Stimulated activated CD4-positive, alpha-beta T cell treated with anti-CD3 and anti-CD28 coated beads, TNF-alpha, amount 100 ng/mL, for 1 hour (primary cell): ENCODE data around the gene PDLIM1.

Experiments used
- DNase-seq, 3 donors: peaks; one replicate each; pipeline ENCODE4 v3.0.0-alpha.2; 2020; ENCODE audit warnings: low read depth in 3 of 3, low spot score in 1 of 3

Gene PDLIM1

DNA sequence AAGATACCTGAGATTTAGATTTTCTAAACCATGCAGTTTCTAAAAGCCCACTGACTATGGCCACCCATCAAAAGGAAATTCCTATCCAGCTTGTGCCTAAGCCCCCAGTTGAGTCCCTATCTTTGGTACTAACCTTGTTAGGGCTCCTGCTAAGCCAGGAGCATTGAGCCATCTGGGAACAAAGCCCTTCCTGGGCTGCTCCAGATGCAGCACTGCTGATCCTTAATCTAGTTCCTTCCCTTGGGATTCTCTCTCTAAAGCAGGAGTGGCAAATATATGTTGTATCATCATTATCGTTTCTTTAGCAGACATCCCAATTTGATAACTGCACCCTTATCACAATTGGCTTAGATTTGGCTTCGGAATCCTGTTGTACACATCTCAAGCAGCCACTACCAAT lies 24.7 kb upstream of the PDLIM1 start:
- DNase-seq, result no peak

DNA sequence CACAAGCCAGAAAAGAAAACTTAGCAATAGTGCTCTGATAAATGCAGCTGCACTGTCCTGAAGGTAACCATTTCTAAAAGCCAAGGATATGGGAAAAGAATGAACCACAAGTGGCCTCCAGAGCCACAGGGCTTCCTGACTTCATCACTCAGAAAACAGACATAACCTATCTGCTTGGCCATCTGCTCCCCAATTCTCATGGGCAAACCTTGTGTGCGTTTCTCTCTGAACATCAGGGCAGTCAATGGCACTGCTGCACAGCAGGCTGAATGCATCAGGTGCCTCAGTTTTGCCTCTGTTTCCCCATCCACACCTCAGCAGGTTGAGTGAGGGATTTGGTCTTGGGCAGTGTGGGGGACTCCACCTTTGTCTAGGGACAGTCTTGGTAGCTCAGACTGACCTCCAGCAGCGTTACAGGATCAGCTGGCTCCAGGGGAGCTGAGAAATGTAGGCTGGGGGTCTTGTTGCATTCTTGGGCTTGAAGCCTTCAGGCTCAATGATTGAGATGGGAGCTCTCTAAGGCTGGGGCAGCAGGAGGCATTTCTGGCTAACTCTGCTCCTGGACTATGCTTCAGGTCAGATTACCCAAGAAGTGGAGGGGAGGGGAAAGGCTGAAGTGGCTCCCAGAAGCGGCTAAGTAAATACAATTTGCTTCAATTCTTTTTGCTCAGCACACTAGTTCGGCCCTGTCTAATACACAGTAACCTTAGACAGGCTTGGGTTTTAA lies 23.6 kb upstream of the PDLIM1 start:
- no peak for DNase-seq

DNA sequence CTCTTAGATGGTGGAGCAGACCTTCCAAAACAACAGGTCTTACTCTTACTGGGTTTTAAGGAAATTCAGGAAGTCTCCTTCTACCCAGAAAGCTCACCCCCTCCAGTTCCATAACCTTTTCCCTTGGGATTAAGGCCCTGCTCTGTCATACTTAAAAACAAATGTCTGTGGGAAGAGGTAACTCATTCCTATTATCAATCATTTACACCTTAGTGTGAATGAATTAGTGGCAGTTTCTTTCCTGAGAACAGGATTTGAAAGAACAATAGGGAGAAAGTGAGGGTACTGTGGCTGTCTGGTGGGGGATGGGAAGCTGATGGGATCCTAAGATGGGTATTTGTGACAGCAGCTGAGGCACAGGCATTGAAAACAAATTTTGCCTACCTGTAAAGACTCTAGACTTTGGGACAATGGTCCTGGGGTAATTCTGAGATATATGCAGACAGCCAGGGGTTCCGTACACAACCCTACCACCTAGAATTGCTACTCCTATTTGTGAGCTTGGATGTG lies 22.2 kb upstream of the PDLIM1 start:
- no peak for DNase-seq

DNA sequence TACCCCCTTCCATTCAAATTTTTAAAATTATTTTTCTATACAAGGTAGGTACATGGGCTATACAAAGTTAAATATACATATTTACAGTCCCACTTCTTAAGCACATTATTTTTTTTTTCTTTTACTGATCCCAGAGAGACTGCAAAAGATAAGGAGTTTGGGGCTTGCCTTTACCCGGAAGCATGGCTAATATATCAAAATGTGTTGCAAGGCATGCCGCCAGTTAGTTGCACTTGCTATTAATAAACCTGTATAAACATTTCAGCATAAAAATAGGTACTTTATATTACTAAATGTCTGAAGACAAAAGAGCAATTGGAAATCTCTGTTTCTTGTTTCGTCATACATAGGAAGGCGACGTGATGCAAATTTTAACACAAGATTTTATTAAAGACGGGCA lies 21.5 kb upstream of the PDLIM1 start:
- DNase-seq, result no peak

DNA sequence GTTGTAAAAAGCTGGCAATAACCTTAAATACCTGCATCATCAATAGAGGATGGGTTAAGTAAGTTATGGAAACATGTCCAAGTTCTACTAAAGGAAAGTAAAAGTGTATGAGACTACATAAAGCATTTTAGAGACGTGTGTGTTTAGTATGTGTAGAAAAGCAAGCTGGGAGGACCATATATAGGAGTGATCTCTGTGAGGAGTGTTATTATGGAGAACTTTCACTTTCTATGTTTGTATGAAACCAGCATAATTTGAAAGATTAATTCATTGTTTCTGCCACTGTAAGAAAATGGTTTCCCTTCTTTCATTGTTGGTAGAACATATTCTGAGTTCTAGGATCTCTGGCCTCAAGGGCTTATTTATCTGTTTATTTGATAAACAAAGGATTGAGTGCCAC lies 19.2 kb upstream of the PDLIM1 start:
- DNase-seq, result no peak

DNA sequence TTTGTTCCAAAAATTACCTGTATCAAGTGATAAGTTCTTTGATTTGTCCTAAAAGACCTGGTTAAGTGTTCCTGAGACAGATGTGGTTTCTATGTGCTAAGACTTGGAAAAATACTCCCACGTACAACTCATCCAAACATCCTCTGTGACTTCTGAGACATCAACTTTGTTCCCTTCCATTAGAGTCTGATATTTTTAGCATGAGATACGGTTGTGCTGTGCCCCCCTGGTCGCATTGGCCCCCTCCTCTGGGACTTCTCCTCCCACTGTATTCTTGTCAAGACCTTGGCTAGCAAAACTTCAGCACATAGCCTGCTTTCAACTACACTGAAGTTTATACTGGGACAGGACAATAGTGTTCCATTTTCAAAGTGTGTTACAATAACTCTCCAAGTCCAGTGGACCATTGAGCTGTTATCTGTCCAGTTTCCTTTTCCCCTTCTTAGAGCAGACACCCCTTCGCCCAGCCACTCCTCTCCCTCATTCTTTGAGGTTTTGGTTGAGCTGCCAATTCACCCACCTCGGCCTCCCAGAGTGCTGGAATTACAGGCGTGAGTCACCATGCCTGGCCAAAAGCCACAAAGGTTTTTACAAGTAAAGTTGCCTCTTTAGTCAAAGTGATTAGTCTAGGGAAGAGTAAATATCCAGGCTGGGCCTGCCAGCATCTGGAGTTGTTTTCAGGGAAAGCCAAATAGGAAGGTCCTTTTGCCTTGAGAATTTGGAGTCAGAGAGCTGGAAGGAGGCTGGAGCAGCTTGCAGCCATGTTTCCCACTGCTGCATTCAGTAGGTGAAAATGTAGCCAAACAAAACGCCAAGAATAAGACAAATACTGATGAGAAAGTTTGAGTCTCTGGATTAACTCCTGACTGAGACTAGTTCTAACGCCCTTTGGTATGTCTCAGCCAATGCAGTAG lies 17.8 kb upstream of the PDLIM1 start:
- no peak for DNase-seq

DNA sequence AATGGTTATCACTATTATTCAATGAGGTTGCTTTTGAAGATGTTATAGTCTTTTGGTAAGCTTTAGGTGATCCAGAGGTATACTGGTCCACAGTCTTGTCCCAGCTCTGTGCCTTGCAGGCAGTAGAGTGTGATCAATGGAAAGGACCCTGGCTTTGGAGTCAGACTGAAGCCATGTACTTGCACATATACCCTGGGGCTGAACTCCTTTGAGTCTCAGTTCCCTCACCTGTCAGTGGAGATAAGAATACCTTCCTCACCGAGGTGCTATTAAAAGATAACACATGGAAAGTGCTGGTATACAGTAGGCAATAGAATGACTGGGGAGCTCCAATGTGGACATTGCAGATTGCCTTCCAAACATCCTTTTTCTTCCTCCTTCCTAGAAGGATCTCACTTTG lies 16.0 kb upstream of the PDLIM1 start:
- DNase-seq, result no peak

DNA sequence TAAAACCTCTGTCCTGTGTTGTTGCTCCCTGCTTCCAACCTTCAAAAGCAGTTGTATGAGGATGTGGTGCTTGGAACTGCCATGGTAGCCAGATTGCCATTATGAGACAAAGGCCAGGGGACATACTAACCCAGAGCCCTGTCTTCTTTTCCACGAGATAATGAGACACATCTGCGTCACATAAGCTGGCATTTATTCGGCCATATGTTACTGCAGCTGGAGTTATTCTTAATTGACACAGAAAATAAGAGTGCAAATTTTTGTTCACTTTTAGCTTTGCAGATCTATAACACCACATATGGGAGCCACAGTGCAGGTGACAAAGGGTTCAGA lies 15.5 kb upstream of the PDLIM1 start:
- no peak for DNase-seq

DNA sequence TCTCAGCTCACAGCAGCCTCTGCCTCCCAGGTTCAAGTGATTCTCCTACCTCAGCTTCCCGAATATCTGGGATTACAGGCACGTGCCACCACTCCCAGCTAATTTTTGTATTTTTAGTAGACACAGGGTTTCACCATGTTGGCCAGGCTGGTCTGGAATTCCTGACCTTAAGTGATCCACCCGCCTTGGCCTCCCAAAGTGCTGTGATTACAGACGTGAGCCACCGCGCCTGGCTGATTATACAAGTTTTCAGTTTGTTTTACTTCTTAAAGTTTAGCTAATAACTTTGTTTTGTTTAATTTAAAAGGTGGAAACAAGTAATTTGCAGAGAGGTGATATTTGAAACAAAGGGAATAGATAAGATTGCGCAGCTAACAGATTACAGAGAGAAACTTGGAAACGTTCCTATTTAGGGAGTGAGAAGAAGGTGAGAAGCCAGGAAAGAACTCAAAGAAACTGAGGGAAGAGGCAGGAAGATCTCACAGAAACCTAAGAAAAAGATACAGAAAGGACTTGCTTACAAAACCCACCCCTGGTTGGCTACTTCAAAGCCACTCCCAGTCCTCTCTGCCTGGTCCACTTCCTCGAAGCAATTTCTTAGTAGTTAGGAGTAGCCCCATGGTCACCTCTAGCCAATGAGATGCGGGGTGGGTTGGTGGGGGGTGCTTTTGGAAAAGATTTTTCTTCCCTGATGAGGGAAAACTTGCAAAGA lies 15.0 kb upstream of the PDLIM1 start:
- DNase-seq, result no peak

DNA sequence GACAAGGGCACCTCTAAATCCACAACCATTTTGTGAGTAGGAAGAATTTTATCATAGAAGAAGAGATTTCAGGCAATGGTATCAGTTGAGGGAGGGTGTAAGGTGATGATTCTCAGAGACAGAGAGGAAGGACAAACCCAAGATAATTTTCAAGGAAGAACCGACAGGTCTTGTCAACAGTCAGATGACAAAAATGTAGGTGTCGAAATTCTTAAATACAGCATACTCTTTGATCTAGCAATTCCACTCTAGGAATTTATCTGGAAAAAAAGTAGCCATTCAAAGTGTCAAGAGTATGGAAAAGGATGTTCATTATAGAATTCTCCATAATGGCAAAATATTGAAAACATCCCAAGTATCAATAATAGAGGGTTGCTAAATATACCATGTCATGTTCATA lies 14.2 kb upstream of the PDLIM1 start:
- DNase-seq, result no peak

DNA sequence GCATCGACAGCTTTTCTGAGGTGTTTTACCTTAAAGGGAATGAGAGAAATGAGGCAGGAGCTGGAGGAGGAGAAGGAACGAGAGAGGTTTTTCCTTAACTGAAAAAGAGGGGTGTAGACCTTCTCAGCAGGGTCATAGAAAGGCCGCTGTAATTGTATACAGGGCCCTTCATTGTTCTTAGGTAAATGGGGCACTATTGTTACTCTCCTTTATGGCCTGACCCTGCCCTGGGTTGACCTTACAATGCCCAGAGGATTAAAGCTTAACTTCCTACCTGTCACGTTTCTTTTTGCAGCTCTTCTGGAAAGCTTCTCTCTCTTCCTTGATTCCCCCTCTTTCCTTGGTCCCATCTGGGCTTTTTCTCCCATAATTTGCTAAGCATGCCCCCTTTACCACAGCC lies 13.7 kb upstream of the PDLIM1 start:
- no peak for DNase-seq

DNA sequence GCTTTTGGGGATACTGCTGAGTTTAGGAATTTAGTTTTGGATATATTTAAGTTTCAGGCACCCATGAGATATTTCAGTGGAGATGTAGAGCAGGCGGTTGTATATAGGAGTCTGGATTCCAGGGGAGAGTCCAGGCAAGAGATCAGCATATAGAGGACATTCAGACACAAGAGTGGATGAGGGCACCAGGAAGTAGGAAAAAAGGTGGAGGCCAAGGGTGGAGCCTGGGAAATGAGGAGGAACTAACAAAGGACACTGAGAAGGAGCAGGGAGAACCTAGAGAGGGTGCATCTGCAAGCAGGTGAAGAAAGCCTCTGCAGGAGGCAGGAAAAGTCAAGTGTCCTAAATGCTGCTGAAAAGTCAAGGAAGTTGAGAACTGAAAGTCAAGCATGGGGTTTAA lies 13.1 kb upstream of the PDLIM1 start:
- DNase-seq, result no peak

DNA sequence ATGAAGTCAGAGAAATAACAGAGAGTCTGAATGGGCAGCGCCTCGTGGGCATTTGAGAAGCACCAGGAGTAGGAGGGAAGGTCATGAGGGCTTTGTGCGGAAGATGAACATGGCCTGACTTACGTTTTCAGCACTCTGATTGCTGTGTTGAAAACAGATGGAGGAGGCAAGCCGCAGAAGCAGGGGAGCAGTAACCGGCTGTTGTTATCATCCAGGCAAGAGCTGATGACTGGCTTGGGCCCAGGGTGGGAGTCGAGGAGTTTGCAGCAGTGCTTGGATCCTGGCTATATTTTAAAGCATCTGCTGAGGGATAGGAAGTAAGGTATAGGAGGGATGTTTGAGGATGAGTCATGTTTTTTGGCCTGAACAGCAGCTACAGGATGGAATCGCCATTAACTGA lies 12.7 kb upstream of the PDLIM1 start:
- no peak for DNase-seq

DNA sequence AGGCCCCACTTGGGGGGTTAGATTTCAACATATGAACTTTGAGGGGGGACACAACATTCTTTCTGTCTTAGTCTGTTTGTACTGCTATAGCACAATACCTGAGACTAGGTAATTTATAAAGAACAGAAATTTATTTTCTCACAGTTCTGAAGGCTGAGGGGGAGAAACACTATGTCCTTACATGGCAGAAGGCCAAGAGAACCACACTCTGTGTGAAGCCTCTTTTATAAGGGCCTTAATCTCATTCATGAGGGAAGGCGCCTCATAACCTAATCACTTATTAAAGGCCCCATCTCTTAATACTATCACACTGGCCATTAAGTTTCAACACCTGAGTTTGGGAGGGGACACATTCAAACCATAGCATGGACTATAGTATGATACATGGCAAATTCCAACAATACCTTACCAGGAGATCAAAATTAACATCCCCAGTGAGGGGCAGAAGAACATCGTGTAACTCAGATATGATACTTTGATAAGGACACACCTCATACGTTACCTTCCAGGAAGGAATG lies 9.3 kb upstream of the PDLIM1 start:
- no peak for DNase-seq

DNA sequence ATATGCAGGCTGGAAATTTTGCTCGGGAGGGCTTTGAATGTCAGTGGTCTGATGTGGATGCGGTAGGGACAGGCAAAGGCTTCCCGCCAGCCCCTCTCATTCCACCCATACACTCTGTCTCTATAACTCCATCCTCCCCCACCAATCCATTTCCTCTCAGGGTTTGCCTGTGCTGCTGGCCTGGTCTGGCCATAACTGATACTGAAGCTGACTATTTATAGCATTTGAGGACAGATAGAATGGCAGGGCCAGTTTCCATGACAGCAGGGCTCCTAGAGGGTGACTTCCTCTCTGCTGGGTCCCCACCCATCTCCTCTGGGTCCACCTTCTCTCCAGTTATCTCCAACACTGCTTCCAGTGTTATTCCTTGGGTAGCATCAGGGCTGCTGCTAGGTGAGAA lies 6.6 kb upstream of the PDLIM1 start:
- no peak for DNase-seq

DNA sequence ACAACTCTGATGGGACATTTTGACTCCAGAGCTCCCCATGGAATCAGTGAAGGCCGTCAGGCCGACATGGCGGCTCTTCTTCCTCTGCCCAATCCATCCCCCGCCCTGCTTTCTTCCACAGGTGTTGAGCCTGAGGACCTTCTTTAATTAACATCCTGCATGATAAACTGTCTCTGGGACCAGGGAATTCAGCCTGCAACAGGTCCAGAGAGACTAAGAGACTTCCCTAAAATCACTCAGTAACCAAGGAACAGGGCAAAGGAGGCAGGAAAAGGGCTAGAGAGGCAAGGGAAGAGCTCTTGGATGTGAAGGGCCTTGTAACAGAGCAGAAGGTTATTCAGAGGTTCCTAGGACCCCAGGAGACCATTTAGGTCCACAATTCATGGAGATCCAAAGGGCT lies 6.0 kb upstream of the PDLIM1 start:
- DNase-seq, result no peak

DNA sequence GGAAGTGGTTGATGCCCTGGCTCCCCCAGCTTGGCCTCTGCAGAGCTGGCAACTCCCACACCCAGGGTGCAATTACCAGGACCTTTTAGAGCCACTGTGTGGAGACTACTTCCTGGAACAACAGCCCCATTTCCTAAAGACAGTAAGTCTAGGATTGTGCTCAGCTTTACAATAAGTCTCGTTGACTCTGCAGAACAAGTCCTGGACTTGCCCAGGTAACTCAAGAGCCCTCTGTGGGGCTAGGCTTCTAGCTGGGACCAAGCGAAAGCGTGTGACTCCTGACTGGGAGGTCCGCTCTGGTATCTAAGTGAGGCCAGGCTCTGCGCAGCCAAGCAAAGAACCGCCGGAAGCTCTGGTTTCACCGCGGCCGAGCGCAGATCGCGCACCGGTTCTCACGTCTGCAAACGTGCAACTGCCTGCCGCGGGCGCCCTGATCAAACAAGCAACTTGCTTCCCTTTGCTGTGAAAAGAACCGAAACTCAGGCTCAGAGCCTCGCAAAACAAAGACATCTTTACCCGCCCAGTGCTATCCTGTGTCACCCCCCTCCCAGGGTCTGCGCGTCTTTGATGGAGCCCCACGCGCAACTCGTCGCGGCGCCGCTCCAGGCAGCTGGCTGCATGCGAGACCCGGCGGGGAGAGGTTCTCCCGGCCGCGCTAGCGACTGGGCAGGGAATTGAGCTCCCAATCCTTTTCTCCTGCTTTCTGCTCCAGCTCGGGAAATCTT lies 4.4 kb upstream of the PDLIM1 start:
- no peak for DNase-seq

DNA sequence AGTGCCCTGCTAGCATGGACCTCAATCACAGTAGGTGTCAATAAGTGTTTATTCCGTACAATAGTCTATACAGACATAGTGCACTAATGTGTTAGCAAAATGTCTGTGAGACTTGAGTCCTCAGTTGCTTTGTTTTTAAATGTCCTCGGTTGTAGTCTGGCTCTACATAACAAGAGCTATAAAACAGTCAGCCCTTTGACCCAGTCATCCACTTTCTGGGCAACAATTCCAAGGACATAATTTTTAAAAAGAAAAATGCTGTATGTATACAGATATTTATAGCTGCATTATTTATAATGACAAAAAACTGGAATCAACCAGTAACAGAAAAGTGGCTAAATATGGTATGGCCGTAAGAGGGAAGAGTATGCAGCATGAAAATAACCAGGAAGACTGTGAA lies 2.8 kb upstream of the PDLIM1 start:
- DNase-seq, result no peak

DNA sequence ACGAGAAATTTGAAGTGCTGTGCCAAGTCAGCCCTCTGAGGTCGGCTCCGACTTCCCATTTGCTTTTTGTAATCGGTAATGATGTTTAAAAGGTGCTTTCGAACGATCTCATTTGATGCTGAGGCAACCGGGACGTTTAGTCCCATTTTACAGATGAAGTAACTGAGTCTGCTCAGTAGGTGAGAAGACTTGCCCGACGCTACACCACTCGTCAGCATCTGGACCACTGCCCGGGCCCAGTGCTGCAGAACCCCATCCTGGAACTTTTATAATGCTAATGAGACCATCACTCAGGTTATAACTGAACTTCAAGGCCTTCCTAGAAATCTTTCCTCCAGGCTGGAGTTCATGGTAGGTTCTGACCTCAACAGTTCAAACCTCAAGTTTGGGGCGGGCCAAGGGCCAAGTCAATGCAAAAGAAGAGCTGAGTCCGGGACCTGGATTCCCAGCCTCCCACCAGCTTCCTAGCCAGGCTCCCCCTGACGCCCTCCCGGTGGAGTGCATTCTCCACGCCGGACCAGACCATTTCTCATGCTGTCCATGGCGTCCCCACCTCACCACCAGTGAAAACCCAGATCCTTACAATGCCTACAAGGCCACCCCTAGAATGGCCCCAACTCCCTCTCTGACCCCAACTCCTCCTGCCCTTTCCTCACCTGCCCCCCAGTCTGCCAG lies 699 bp upstream of the PDLIM1 start:
- DNase-seq, result no peak

DNA sequence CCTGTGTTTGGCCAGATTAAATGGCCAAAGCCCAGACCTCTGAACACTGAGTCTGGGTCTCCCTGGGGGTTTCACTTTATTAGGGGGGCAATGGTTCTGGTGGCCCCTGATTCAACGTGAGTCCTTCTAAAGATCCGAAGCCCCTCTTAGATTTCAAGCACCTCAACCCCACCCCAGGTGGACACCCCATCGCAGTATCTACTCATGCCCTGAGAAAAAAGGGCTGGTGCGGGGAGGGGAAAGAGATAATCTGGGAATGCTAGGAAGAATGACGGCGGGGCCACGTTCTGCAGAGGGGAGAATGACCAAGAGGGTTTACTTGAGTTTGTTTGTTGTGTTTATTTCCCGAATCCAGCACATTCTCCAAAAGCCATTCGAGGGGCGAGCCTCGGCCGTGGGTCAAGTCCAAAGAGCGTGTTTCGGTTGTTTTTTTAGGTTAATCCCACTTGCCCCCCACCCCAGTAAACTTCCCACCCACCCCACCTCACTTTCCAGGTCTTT lies 832 bp downstream of the PDLIM1 start:
- no peak for DNase-seq
